Kidney (tissue), 14 donors: ENCODE measurements around the gene NFATC4. TPM values are rescaled to one million over a fixed set of nuclear protein-coding genes. Genes with fewer than 3 reads are reported as not detected.
"Not testable (repeated sequence)": the region's sequence is repeated elsewhere in the genome, so short reads cannot be mapped to it uniquely, and the experiment has no call there.

Experiments
- DNase-seq, 5 donors: peaks; one replicate each; pipeline ENCODE4 v3.0.0-alpha.2; 2013 to 2020
- FAIRE-seq: peaks from 2 replicates; lab custom pipeline; 2012; peaks lifted over from hg19 to GRCh38; lab: Jason Lieb, UNC
- H3K27ac ChIP-seq, 2 donors: one replicate each; pipeline ENCODE4 v1.7.0; 2013; ENCODE audit warnings: low read depth in 2 of 2, low read length in 2 of 2, inconsistent platforms in 1 of 2
- H3K27me3 ChIP-seq: one replicate; pipeline ENCODE4 v1.7.1; 2013; ENCODE audit warnings: low read length, inconsistent platforms; ENCODE audit not compliant: control insufficient read depth, insufficient read depth
- H3K36me3 ChIP-seq, 3 donors: one replicate each; pipeline versions ENCODE4 v1.7.0 to v1.7.1; 2013; ENCODE audit warnings: low read length in 3 of 3, control low read depth in 1 of 3, inconsistent platforms in 1 of 3; ENCODE audit not compliant: insufficient read depth in 3 of 3, control insufficient read depth in 2 of 3
- H3K4me1 ChIP-seq, 3 donors: one replicate each; pipeline versions ENCODE4 v1.7.0 to v1.7.1; 2013; ENCODE audit warnings: low read length in 3 of 3, inconsistent platforms in 1 of 3, low read depth in 1 of 3; ENCODE audit not compliant: control insufficient read depth in 2 of 3, insufficient read depth in 2 of 3
- H3K4me3 ChIP-seq, 3 donors: one replicate each; pipeline versions ENCODE4 v1.7.0 to v1.8.1; 2013; ENCODE audit warnings: low read length in 3 of 3, control low read depth in 1 of 3, inconsistent platforms in 1 of 3
- H3K9ac ChIP-seq, 3 donors: one replicate each; pipeline versions ENCODE4 v1.7.0 to v1.7.1; 2013; ENCODE audit warnings: low read length in 3 of 3, control low read depth in 1 of 3, inconsistent platforms in 1 of 3
- H3K9me3 ChIP-seq, 3 donors: one replicate each; pipeline versions ENCODE4 v1.7.0 to v1.7.1; 2013; ENCODE audit warnings: low read length in 3 of 3, control low read depth in 1 of 3, inconsistent platforms in 1 of 3; ENCODE audit not compliant: control insufficient read depth in 2 of 3, insufficient read depth in 1 of 3
- CTCF ChIP-seq: IDR thresholded peaks from 3 replicates; pipeline ENCODE4 v1.5.1; 2012; ENCODE audit warnings: mild to moderate bottlenecking, moderate library complexity, borderline replicate concordance; ENCODE audit not compliant: insufficient read depth; ENCODE audit errors: extremely low read depth
- intact Hi-C: fragments of 100-400 bp; cut with DNase I; formaldehyde crosslinking; loops from one replicate; pipeline ENCODE4 v1.11.1; 2022
- polyA plus RNA-seq: library from polyadenylated mRNA; stranded (reverse); fragments of 350-450 nt; fragmentation: Illumina TruSeq; extraction: RNeasy Lipid Tissue Mini Kit (QIAGEN cat#74804); gene quantifications from one replicate; pipeline ENCODE4 v1.2.3, GENCODE V29; 2014; ENCODE audit warnings: low read depth, low replicate concordance; ENCODE audit not compliant: insufficient read depth
- total RNA-seq: library from RNA; stranded (reverse); fragmentation: NEBNext Ultra II Directional; extraction: Animal tissue kit (Norgen Biotek cat#: 25700); gene quantifications from one replicate; pipeline ENCODE4 v1.2.1, GENCODE V29; 2021
- donor health status: control.
- donor health status: control.
- donor health status: control.
- donor health status: control.
- donor health status: control.
- donor health status: DM: yes; HTN: yes; CAD: no.
- donor health status: Normal renal cell carcinoma (clear cell type).

Gene NFATC4
- total and polyA plus RNA-seq, 2 donors from 2014 or later, result 38.9 to 45.3 TPM

- TF ChIP-seq CTCF, result no peak
- no peak overlapping the region for H3K27ac ChIP-seq
- H3K4me1 ChIP-seq, result no peaks in the 10 kb centered on the region
- intact Hi-C loops, result no loop called here
- no peak overlapping the region for H3K9ac ChIP-seq
- no peaks in the 10 kb centered on the region for H3K36me3 ChIP-seq
- no peak for DNase-seq
- no peaks in the 10 kb centered on the region for H3K27me3 ChIP-seq
- H3K9me3 ChIP-seq, result no peaks in the 10 kb centered on the region
- no peak for FAIRE-seq
- no peak overlapping the region for H3K4me3 ChIP-seq
Measured at GRCh38 chr14:24387009-24387345, 19.0 kb downstream of the NFATC4 start.

- H3K36me3 ChIP-seq, H3K9me3 ChIP-seq, H3K27me3 ChIP-seq, H3K27ac ChIP-seq, H3K4me3 ChIP-seq, FAIRE-seq, H3K9ac ChIP-seq, DNase-seq, intact Hi-C loops, H3K4me1 ChIP-seq: not testable (repeated sequence)
Measured at GRCh38 chr14:24387579-24387978, 19.6 kb downstream of the NFATC4 start.

GRCh38 chr14:24388474-24389179 is 20.6 kb downstream of the NFATC4 start:
- H3K27me3 ChIP-seq, result no peaks in the 10 kb centered on the region
- no peak overlapping the region for H3K9ac ChIP-seq
- peaks cover 0 to 4% (median 0%) of the 10 kb centered on the region in 3 donors for H3K4me1 ChIP-seq
- FAIRE-seq, result no peak
- H3K9me3 ChIP-seq, result no peaks in the 10 kb centered on the region
- no peak overlapping the region for H3K4me3 ChIP-seq
- DNase-seq, result no peak
- intact Hi-C loops, result no loop called here
- H3K27ac ChIP-seq, result no peak overlapping the region
- no peaks in the 10 kb centered on the region for H3K36me3 ChIP-seq
- no peak for TF ChIP-seq CTCF

- FAIRE-seq, result no peak
- Histone ChIP-seq H3K4me1 (peaks cover 0 to 4% (median 0%) of the 10 kb centered on the region in 3 donors), H3K27me3 (no peaks in the 10 kb centered on the region), H3K9me3 (no peaks in the 10 kb centered on the region), H3K9ac (no peak overlapping the region), H3K36me3 (no peaks in the 10 kb centered on the region), H3K4me3 (no peak overlapping the region), H3K27ac (no peak overlapping the region)
- TF ChIP-seq CTCF, result no peak
- DNase-seq, result peak in 1 of 5 donors; percentile 56
- intact Hi-C loops, result no loop called here
Measured at GRCh38 chr14:24389226-24389848, 21.4 kb downstream of the NFATC4 start.
